HG02623 (cell line): ENCODE measurements around the gene TAF8.
"Not testable (repeated sequence)": the region's sequence is repeated elsewhere in the genome, so short reads cannot be mapped to it uniquely, and the experiment has no call there.

Source experiments
- ATAC-seq: cut with Tn5 transposase; IDR thresholded peaks from one replicate; pipeline ENCODE4 v1.9.1; 2021; ENCODE audit warnings: moderate library complexity; ENCODE audit not compliant: unreplicated experiment

TAF8 gene

DNA sequence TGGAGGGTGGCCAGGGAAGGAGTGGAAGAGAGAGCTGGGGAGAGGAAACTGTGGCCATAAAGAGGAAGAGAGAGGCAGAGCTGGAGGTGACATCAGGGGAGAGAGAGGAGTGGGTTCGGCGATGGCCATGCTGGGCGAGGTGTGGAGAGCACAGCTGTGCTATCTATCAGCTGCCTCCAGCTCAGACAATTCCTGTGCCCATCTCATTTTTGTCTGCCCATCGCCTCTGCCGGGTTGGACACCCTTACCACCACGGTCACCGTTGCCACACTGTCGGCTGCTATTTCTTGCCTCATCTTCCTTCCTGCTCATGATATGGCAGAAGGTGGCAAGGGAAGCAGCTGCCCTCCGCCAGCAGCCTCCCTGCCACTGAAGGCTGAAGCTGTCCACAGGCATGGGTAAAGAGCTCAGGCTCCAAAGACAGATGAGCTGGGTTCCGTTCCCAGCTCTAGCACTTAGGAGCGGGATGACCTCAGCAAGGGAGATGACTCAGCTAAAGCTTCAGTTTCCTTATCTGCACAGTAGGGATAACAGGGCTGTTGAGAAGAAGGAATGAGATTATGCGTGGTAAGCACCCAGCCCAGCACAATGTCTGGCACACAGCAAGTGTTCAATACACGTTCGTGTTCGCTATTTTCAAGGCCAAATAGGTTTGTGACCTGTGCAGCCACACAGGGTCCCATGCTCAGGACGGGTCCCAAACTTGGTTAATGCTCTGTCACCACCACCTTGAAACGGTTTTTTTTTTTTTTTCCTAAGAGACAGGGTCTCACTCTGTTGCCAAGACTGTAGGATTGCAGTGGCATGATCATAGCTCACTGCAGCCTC lies 21.9 kb upstream of the TAF8 start:
- ATAC-seq: no peak

DNA sequence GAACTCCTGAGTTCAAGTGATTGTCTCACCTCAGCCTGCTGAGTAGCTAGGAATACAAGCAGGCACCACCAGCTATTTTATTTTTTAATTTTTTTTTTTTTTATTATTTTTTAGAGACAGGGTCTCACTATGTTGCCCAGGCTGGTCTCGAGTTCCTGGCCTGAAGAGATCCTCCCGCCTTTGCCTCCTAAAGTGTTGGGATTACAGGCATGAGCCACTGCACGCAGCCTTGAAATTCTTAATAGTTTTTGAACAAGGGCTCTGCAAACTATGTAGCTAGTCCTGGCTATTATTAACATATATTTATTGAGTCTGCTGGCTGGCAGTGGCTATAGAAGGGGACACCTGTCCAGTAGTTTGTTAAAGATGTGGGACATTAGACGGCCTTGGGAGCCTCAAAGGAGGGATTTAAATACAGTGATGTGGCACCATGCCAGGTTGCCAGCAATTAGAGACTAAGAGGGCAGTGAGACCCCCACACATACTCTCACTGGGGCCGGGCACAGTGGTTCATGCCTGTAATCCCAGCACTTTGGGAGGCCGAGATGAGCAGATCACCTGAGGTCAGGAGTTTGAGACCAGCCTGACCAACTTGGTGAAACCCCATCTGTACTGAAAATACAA lies 21.1 kb upstream of the TAF8 start:
- ATAC-seq: no peak

DNA sequence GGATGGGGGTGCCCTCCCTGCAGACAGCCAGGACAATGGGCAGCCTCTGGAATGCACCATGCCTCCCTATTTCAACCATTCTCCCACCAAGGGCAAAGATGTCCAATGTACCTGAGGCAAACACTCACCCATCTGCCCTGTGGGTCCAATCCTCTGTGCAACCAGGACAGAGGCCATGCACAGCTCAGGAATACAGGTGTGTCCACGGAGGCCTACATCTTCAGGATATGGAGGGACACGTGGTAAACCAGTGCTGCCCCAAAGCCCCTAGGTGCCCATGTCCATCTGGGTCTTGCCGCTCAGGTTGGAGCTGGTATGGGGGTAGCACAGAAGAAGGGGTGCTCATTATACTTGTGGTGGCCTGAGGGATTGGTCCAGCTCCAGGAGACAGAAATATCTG lies 20.4 kb upstream of the TAF8 start:
- ATAC-seq: no peak

DNA sequence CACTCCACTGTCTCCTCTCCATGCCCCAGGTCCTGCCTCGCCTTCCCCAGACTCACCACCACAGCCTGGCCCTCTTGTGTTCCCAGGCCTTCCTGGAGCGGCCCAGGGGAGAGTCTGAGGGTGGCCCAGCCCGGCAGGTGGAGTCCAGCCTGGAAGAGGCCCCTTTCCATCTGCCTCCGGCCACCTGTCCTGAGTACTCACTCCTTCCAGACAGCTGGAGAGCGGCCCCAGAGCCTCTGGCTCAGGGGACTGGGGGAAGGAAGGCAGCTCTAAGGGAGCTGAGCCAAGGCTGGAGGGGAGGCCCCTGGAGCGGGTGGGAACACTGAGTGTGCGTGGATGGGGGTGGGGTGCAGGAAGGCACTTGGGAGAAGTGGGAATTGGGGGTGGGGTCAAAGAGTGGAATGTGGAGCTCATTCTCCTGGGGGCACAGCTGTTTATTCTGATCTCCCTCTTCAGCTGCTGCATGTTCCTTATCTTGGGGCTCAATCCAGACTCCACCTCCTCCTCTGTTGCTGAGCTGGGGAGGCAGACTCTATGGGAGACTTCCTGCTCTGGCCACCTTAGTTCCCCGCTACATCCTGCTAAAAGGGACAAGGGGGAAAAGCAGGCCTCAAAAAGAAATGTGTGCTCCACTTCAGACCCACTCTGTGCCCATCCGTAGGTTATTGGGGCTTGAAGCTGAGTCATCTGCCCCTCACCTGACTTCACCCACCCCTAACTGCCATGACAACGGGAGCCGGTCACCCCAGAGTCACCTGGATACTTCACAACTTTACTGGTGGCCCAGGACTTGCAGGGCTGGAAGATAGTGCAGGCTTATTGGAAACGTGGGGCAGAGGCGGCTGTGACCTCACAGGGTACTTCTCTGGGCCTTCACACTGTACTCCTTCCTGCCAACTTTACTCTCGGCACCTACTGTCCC lies 19.5 kb upstream of the TAF8 start:
- no peak for ATAC-seq

DNA sequence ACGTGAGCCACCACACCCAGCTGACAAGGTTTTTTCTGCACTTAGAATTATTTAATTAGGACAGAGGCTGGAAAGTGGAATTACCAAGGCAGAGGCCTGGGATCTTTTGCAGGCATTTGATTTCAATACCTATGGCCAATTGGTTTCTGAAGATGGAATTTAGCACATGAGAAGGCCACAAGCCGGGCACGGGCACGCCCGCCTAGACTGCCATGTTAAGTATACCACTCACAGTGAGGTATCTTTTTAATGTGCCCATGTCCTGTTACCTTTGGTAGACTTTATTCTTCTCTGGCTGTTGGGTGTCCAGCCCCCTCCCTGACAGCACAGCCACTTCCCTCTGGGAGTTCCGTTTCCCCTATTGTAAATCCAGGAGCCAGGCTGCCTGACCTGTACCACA lies 18.0 kb upstream of the TAF8 start:
- ATAC-seq: no peak

DNA sequence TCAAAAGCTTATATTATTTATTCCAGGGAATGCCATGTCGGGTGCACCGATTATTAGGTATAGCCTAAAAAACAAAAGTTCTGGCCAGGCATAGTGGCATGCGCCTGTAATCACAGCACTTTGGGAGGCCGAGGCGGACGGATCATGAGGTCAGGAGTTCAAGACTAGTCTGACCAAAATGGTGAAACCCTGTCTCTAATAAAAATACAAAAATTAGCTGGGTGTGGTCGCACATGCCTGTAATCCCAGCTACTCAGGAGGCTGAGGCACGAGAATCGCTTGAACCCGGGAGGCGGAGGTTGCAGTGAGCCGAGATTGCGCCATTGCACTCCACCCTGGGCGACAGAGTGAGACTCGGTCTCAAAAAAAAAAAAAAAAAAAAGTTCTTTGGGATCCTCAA lies 12.7 kb upstream of the TAF8 start:
- not testable (repeated sequence) for ATAC-seq

DNA sequence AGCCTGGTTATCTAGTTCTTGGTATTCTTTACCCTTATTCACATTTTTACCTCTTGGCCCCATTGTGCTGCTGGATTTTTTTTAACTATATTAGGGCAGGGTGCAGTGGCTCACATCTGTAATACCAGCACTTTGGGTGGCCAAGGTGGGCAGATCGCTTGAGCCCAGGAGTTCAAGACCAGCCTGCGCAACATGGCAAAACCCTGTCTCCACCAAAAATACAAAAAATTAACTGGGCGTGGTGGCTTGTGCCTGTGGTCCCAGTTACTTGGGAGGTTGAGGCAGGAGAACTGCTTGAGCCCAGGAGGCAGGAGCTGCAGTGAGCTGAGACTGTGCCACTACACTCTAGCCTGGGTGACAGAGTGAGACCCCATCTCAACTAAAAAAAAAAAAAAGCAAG lies 12.2 kb upstream of the TAF8 start:
- no peak for ATAC-seq

DNA sequence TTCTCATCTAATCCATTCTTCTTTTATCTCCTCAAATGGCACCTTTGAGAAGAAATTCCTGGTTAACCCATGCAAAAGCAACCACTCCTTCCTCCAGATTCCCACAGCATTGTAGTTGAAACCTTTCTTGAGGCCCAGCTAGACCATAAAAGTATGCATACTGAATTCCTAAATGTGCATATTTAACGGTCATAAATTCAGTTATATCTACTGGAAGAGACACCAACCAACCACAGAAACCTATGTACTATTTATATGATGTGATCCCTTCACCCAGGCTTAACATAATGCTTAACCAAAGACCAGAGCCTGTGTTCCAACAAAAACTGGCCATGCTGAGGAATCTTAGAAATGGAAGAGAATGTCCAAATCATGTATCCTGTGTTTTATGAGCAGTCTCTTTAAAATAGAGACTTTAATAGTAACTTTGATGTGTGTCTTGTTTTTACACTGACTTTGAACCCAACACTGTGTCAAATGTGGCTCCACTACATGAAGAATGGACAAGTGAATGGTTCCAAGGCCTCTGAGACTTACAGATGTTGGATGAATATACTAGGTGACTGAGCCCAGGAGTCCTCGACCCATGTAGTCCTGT lies 11.4 kb upstream of the TAF8 start:
- ATAC-seq: no peak

DNA sequence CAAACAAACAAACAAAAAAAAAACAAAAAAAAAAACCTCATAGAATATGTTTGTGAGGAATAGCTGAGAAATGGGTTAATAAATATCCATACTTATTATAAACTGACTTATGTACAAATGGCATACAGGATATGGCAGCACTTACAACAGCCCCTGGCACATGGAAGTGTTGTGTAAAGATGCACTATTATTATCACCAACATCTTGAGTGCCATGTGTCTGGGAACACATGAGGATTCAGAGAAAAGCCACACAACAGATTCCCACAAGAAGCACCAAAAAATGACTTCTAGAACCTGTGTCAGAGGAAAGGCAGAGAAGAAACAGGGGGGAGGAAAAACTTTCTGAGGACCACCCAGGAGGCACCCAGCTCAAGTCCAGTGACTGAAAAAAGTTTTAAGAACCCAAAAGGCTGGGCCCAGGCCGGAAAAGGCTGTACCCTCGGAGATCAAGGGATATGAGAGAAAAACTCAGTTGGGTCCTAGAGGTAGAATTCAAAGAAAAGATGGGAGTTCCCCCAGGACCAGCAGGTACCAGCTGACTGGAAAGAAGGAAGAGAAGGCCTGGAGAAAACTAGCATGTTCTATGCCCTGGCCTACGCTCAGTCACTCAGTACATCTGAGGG lies 9.4 kb upstream of the TAF8 start:
- no peak for ATAC-seq

DNA sequence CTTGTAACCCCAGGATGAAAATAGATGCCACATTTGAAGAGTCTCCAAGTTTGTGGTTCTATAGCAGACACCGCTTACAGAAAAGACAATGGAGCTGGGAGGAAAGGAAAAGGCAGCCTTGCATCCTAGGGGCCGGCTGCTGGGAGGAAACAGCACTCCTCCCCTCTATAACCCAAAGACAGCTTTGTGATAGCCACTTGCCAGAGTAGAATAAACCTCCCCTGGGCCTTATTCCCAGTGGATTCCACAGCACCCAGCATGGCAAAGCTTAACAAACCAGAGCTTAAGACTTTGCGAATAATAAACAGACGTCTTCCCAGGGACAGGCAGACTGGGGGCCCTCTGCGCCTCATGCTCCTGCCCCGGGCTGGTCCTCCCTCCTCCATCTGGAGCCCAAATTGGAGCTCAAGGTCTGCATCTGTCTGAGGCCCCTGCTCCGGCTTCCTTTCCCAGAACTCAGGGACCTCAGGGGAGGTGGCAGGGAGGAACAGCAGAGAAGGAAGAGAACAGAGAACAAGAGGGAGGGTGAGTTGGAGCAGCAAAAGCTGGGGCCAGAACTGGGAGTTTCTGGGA lies 8.8 kb upstream of the TAF8 start:
- ATAC-seq: no peak

DNA sequence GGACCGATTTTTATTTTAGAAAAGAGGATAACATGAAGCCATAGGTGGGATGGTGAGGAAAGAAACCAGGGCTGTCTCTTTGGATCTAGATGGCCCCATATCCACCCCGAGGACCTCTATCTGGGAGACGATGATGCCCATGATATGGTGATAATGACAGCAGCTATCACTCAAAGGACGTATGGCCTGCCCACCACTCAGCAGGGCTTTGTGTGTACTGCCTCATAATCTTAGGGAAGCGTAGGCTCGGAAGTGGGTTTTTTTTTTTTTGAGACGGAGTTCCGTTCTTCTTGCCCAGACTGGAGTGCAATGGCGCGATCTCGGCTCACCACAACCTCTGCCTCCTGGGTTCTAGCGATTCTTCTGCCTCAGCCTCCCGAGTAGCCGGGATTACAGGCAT lies 8.2 kb upstream of the TAF8 start:
- no peak for ATAC-seq

DNA sequence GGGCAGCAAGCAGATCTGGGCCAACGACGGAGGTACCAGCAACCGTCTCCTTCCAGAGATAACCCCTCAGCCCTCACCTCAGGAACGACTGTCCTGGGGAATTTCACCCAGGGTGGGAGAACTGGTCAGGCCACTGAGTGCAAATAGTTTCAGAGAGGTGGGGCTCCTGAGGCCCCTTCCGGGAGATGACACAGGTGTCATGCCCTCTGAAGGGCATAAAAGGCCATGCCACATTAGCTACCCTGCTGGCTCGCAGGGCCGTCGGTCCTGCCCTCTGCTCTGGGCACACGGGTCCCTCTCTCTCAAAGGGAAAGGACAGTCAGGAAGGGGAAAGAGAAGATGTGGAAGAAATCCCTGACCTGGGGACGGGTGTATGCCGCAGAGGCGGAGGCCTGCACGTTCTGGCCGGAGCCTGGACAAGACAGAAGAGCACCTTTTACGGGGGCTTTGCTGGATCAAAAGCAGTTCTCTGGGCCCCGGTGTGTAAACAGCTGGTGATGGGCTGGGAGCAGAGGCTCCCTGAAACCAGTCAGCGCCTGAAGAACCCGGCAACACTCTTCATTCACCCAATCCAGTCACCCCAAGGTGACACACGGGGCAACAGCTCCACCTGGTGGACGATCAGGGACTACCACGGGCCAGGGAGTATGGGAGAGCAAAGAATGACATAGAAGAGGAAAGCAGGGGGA lies 6.4 kb upstream of the TAF8 start:
- ATAC-seq: peak; percentile 32

DNA sequence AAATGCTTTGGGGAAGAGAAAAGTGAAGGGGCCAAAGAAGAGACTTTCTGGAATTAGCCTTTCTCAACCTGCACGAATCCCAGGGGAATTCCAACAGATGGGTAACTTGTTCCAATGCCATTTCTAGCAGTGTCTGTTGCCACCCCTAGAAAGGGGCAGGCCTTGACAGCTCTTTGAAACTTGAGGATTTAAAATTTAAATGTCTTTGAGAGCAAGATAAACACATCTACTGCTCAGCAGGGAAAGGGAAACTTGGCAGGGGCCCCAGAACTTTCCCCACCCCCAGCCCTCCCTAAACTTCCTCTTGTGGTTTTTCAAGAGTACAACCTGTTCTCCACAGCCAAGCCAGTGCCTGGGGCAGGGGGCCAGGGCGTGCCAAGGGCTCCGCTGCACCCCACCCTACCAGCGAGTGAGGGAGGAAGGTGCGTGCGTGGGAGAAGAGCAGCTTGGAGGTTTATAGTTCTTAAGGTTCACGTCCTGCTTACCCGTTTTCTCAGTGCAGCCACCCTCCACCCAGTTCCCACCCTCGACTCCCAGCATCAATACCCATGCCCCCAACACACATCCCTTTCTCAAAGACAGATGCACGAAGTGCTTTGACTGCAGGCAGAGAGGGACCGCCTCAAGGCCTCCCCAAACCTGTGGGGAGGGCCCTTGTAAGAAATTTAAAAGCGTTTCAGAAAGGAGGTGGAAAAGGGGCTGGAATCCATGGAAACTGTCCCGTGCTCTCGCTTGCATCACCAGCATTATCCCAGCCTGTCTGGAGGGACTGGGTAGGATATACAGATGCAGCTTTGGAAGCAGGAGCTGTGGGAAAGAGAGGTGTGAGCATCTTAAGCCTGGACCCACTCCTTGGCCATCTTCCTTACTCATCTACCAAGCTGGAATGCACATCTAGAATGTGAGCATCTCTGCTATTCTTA lies 4.5 kb upstream of the TAF8 start:
- no peak for ATAC-seq

DNA sequence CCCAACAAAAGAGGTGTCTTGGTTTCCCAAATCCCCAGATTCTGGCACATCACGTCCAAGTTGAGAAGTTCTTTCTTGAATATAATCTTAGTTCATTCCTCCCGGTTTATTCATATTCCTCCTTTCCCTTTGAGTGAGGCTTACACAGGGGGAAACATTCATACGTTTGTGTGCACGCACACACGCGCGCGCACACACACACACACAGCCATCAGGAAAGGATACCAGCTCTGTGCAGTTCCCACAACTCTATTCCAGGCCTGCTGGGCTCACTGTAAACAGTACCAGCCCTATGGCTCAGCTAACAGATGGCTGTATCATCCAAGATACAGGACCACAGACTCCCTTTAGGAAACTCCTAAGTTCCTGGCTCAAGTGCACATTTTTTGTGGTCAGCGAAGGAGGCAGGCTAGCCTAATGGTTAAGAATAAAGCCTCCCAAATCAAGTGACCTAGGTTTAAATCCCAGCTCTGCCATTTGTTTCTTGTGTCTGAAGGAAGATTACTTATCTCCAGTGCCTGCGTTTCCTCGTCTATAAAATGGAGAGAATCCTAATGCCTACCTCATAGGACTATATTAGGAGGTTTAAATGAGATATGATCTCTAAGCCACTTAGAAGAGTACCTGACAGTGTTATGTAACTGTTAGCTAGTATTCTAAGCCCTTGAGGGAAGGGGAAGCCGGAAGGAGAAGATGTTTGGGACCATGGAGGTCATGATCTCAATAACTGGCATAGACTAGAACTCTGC lies 3.7 kb upstream of the TAF8 start:
- no peak for ATAC-seq

DNA sequence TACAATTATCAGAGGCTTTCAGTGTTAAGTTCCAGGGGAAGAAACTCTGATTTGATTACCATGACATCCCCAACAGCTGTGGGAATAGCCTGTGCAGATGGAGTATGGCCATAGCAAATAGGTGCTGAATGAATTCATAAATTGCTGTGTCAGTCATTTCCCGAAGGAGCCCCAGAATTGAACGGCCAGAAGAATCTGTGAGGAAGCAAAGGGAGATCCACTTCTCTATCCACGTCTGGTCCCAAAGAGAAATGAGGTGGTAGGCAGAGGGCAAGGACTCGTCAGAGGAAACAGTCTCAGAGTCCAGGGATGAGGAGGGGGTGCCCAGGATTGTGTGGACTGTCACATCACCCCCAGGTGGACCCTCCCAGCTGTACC lies 3.1 kb upstream of the TAF8 start:
- ATAC-seq: no peak

DNA sequence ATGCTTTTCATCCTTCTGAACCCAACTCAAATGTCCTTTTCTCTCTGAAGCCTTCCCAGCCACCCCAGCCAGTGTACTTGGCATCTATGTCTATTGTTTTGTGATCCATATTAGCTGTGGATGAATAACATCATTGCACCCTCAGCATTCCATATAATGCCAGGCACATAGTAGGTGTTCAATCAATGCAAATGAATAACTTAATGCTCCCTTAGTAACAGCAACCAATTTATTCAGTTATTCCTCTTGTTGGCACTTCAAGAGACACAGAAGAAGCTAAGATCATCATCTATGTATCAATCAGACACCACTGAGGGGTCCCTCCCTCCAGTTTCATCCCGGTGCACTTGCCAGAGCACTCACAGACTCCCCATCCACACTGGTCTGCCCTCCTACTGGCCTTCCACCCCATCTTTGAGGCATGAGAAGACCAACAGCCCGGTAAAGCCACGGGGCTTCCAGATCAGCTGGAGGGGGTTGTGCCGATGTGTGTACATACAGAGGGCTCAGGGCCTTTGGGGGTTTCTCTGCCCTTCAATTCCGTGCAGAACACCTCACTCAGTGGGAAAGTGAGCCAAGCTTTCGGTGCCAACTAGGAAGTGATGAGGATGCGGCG lies 2.4 kb upstream of the TAF8 start:
- ATAC-seq: no peak

DNA sequence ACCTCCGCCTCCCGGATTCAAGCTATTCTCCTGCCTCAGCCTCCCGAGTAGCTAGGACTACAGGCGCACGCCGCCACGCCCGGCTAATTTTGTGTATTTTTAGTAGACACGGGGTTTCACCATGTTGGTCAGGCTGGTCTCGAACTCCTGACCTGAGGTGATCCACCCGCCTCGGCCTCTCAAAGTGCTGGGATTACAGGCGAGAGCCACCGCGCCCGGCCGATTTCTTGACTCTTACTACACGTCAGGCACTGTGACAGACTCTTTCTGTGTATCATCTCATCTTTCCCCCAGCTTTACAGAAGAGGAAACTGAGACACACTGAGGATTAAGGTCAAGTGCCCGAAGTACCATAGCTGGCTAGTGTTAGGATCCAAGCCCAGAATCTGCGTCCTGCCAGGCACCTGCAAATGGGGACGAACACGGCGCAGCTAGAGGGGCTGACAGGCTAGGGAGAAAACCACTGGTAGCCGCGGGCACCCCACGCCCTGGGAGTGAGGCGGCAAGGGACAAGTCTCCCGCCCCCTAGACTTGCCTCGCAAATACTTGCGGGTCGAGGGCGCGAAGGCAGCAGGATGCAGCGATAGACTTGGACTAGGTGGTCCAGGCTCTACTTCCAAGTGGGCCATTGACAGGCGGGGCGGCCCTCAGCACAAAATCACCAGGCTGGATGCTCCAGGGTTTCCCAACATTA lies 1.1 kb upstream of the TAF8 start:
- ATAC-seq: no peak
